CD4-positive, CD25-positive, alpha-beta regulatory T cell (primary cell): ENCODE results near the gene S100A11. TPM values are rescaled to one million over a fixed set of nuclear protein-coding genes. Genes with fewer than 3 reads are reported as not detected.

ENCODE experiments used
- ATAC-seq, 2 donors: fragments of 150-1000 bp; cut with Tn5 transposase; one replicate each; pipeline ENCODE4 v1.10.0; 2021; ENCODE audit warnings: low read depth in 2 of 2, moderate number of reproducible peaks in 2 of 2, moderate library complexity in 1 of 2
- DNase-seq, 3 donors: peaks; one replicate each; pipeline versions ENCODE4 v3.0.0 to v3.0.0-alpha.2; 2012 to 2022; ENCODE audit warnings: mixed read lengths in 1 of 3
- H3K27ac ChIP-seq: one replicate; pipeline ENCODE4 v1.7.0; 2013; ENCODE audit warnings: mild to moderate bottlenecking, low read length; ENCODE audit not compliant: insufficient read depth, poor library complexity, severe bottlenecking
- H3K27me3 ChIP-seq: one replicate; pipeline ENCODE4 v1.7.0; 2013; ENCODE audit warnings: low read length; ENCODE audit not compliant: control insufficient read depth, insufficient read depth
- H3K36me3 ChIP-seq: one replicate; pipeline ENCODE4 v1.7.0; 2013; ENCODE audit warnings: mild to moderate bottlenecking, low read length, moderate library complexity; ENCODE audit not compliant: control insufficient read depth, insufficient read depth
- H3K4me1 ChIP-seq: 2 replicates; pipeline ENCODE4 v1.7.0; 2013; ENCODE audit warnings: mild to moderate bottlenecking, low read length; ENCODE audit not compliant: insufficient read depth, control insufficient read depth, poor library complexity, severe bottlenecking
- H3K4me3 ChIP-seq: one replicate; pipeline ENCODE4 v1.7.0; 2013; ENCODE audit warnings: low read depth, mild to moderate bottlenecking, low read length, moderate library complexity
- H3K9me3 ChIP-seq, 2 experiments: 1 replicate in 1 of 2; 2 replicates in 1 of 2; pipeline ENCODE4 v1.7.0; 2013; ENCODE audit warnings: low read length in 2 of 2, mild to moderate bottlenecking in 1 of 2, moderate library complexity in 1 of 2; ENCODE audit not compliant: control insufficient read depth in 2 of 2
- H3K27ac Mint-ChIP-seq, 3 donors: one replicate each; pipeline ENCODE4 v1.8.0; 2020 to 2022; ENCODE audit warnings: mild to moderate bottlenecking in 3 of 3, mixed read lengths in 3 of 3, moderate library complexity in 2 of 3
- H3K27me3 Mint-ChIP-seq: one replicate; pipeline ENCODE4 v1.8.0; 2022; ENCODE audit warnings: mild to moderate bottlenecking, mixed read lengths
- H3K36me3 Mint-ChIP-seq: one replicate; pipeline ENCODE4 v1.8.0; 2020; ENCODE audit warnings: mixed read lengths
- H3K4me1 Mint-ChIP-seq, 4 donors: one replicate each; pipeline ENCODE4 v1.8.0; 2020 to 2022; ENCODE audit warnings: mixed read lengths in 4 of 4, mild to moderate bottlenecking in 1 of 4
- H3K4me3 Mint-ChIP-seq, 4 donors: one replicate each; pipeline ENCODE4 v1.8.0; 2020 to 2022; ENCODE audit warnings: mild to moderate bottlenecking in 4 of 4, mixed read lengths in 4 of 4, moderate library complexity in 3 of 4
- H3K9me3 Mint-ChIP-seq, 7 donors: one replicate each; pipeline ENCODE4 v1.8.0; 2020 to 2022; ENCODE audit warnings: mixed read lengths in 7 of 7, mild to moderate bottlenecking in 3 of 7, moderate library complexity in 2 of 7
- polyA plus RNA-seq, 4 donors: library from polyadenylated mRNA; unstranded; fragments of 300-500 nt; fragmentation: Illumina TruSeq; gene quantifications; one replicate each; pipeline ENCODE4 v1.2.3, GENCODE V29; 2021
- total RNA-seq: library from RNA; stranded (reverse); gene quantifications from one replicate; pipeline ENCODE4 v1.2.3, GENCODE V29; 2022

The S100A11 gene
- total and polyA plus RNA-seq, 5 donors from 2014 or later: 80.2 to 676 (median 482) TPM

- H3K27me3 ChIP-seq: peaks cover 40% of the 10 kb centered on the region
- no peaks in the 10 kb centered on the region for H3K9me3 ChIP-seq
- no peak for DNase-seq
- Mint-ChIP-seq H3K4me1 (no peaks in the 10 kb centered on the region), H3K36me3 (peaks cover 4% of the 10 kb centered on the region), H3K27ac (no peak overlapping the region), H3K4me3 (no peak overlapping the region), H3K9me3 (peaks cover 0 to 2% (median 0%) of the 10 kb centered on the region in 7 donors), H3K27me3 (peaks cover 41% of the 10 kb centered on the region)
- no peak overlapping the region for H3K4me3 ChIP-seq
- no peaks in the 10 kb centered on the region for H3K36me3 ChIP-seq
- H3K27ac ChIP-seq: no peak overlapping the region
- ATAC-seq: no peak
- H3K4me1 ChIP-seq: no peaks in the 10 kb centered on the region
Measured at GRCh38 chr1:152067929-152068328, 31.1 kb upstream of the S100A11 start.

GRCh38 chr1:152067150-152067549, 30.3 kb upstream of the S100A11 start:
- no peaks in the 10 kb centered on the region for H3K4me1 Mint-ChIP-seq
- peaks cover 0 to 2% (median 0%) of the 10 kb centered on the region in 7 donors for H3K9me3 Mint-ChIP-seq
- H3K9me3 ChIP-seq: no peaks in the 10 kb centered on the region
- no peak overlapping the region for H3K27ac ChIP-seq
- H3K4me3 Mint-ChIP-seq: no peak overlapping the region
- no peak for DNase-seq
- no peak overlapping the region for H3K4me3 ChIP-seq
- no peak for ATAC-seq
- H3K27ac Mint-ChIP-seq: no peak overlapping the region
- no peaks in the 10 kb centered on the region for H3K4me1 ChIP-seq
- H3K36me3 Mint-ChIP-seq: peaks cover 4% of the 10 kb centered on the region
- peaks cover 40% of the 10 kb centered on the region for H3K27me3 Mint-ChIP-seq
- no peaks in the 10 kb centered on the region for H3K36me3 ChIP-seq
- H3K27me3 ChIP-seq: peaks cover 40% of the 10 kb centered on the region

GRCh38 chr1:152061952-152062351, 25.1 kb upstream of the S100A11 start:
- no peaks in the 10 kb centered on the region for H3K4me1 ChIP-seq
- Mint-ChIP-seq H3K9me3 (peaks cover 0 to 1% (median 0%) of the 10 kb centered on the region in 7 donors), H3K4me3 (no peak overlapping the region), H3K36me3 (no peaks in the 10 kb centered on the region), H3K27ac (no peak overlapping the region), H3K27me3 (peaks cover 13% of the 10 kb centered on the region), H3K4me1 (no peaks in the 10 kb centered on the region)
- H3K27ac ChIP-seq: no peak overlapping the region
- no peaks in the 10 kb centered on the region for H3K9me3 ChIP-seq
- DNase-seq: no peak
- H3K36me3 ChIP-seq: no peaks in the 10 kb centered on the region
- H3K4me3 ChIP-seq: no peak overlapping the region
- H3K27me3 ChIP-seq: peaks cover 40% of the 10 kb centered on the region
- ATAC-seq: no peak

GRCh38 chr1:152053375-152053774, 16.6 kb upstream of the S100A11 start:
- Histone ChIP-seq H3K36me3 (no peaks in the 10 kb centered on the region), H3K9me3 (no peaks in the 10 kb centered on the region), H3K4me3 (no peak overlapping the region), H3K27me3 (peaks cover 18% of the 10 kb centered on the region), H3K4me1 (peaks cover 3% of the 10 kb centered on the region), H3K27ac (no peak overlapping the region)
- Mint-ChIP-seq H3K9me3 (peaks cover 0 to 1% (median 0%) of the 10 kb centered on the region in 7 donors), H3K4me3 (no peak overlapping the region), H3K27ac (peak overlapping the region in 1 of 3 donors; percentile 42), H3K27me3 (peaks cover 36% of the 10 kb centered on the region), H3K4me1 (peaks cover under 1 to 23% (median 7%) of the 10 kb centered on the region in 4 donors), H3K36me3 (no peaks in the 10 kb centered on the region)
- ATAC-seq: no peak
- no peak for DNase-seq

- Mint-ChIP-seq H3K4me3 (no peak overlapping the region), H3K27ac (peak overlapping the region in 1 of 3 donors; percentile 50), H3K9me3 (peaks cover 0 to 1% (median 0%) of the 10 kb centered on the region in 7 donors), H3K27me3 (peaks cover 36% of the 10 kb centered on the region), H3K36me3 (no peaks in the 10 kb centered on the region), H3K4me1 (peaks cover 8 to 31% (median 14%) of the 10 kb centered on the region in 4 donors)
- H3K4me1 ChIP-seq: peaks cover 11% of the 10 kb centered on the region
- ATAC-seq (peak in 1 of 2 donors; percentile 10), DNase-seq (peak; percentile 72 to 82 (median 77))
- H3K4me3 ChIP-seq: no peak overlapping the region
- peaks cover 16% of the 10 kb centered on the region for H3K27me3 ChIP-seq
- no peaks in the 10 kb centered on the region for H3K9me3 ChIP-seq
- no peaks in the 10 kb centered on the region for H3K36me3 ChIP-seq
- H3K27ac ChIP-seq: no peak overlapping the region
Measured at GRCh38 chr1:152052606-152053005, 15.8 kb upstream of the S100A11 start.

DNA sequence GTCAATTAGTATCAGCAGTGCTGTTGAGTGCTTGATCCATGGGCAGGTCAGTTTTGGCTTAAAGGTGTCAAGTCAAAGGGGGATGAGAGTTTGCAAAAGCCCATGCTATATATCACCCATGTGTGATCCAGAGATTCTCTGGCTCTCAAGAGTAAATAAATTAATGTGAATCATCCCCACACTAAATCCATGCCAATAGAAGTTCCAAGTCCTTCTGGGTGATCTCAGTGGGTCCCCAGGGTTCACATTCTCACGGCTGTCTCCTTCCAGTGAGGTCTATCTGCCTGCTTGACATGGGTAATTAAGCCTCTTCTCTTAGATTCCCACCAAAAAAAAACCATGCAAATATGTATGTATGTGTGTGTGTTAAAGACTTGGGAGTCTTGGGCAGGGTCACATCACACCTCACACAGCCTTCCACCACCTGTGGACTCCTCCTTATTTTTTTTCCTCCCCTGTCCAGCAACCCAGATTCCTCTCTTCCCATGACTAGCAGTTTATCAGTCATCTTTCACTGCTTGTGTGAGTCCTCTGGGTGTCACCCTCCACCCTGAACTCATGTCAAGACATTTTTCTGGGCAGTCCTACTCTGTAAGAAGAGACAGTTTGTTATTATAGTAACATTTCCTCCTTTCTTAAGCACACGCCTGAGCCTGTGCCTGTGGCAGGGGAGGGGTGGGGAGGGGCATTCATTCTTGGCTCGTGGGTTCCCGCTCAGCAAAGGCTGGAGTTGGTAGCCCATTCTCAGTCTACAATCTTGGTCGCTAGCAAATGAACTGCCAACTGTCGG, 14.3 kb upstream of the S100A11 start:
- Histone ChIP-seq H3K4me3 (no peak overlapping the region), H3K36me3 (no peaks in the 10 kb centered on the region), H3K4me1 (peaks cover 20% of the 10 kb centered on the region), H3K27ac (no peak overlapping the region), H3K27me3 (peaks cover 14% of the 10 kb centered on the region), H3K9me3 (no peaks in the 10 kb centered on the region)
- Mint-ChIP-seq H3K9me3 (peaks cover 0 to 1% (median 0%) of the 10 kb centered on the region in 7 donors), H3K36me3 (no peaks in the 10 kb centered on the region), H3K27ac (peak overlapping the region; percentile 26 to 77 (median 71)), H3K4me1 (peaks cover 10 to 35% (median 20%) of the 10 kb centered on the region in 4 donors), H3K4me3 (no peak overlapping the region), H3K27me3 (peaks cover 32% of the 10 kb centered on the region)
- DNase-seq: peak in 1 of 3 donors; percentile 22
- ATAC-seq: no peak

DNA sequence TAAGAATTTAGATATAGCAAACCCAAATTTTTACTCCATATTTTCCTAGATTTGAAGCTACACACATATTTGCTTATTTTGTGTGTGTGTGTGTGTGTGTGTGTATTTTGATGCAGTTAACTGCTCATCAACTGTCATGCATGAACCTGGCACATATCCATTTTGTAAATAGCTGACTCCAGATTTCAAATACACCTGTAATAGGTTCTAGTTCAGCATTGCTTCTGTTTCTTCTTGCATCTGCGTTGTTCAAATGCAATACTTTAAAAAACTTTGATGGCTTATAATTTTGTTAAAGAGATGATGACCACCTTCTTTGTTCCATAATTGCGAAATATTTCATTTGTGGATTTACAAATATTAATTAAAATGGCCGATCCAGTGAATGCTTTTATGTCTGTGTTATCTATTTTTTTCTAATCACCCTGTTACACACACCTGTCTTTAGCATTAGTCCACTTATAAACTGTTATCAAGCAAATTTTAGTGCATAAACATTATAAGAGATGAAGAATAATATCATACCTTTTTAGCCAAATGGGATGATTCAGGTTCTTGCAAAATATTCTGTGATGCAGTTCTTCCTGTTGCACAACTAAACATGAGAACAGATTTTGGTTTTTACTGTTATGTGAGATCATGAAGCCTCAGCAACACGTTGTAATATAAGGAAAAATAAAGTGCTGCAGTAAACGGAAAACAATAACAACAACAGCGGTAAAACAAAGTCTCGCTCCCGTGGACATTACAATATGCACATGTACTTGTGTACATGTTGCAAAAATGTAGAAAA, 12.7 kb upstream of the S100A11 start:
- Mint-ChIP-seq H3K27me3 (peaks cover 16% of the 10 kb centered on the region), H3K27ac (peak overlapping the region in 1 of 3 donors; percentile 9), H3K4me3 (no peak overlapping the region), H3K36me3 (no peaks in the 10 kb centered on the region), H3K4me1 (peaks cover 10 to 35% (median 22%) of the 10 kb centered on the region in 4 donors), H3K9me3 (no peaks in the 10 kb centered on the region)
- no peak for ATAC-seq
- Histone ChIP-seq H3K27ac (no peak overlapping the region), H3K4me3 (no peak overlapping the region), H3K36me3 (no peaks in the 10 kb centered on the region), H3K9me3 (no peaks in the 10 kb centered on the region), H3K27me3 (peaks cover 11% of the 10 kb centered on the region), H3K4me1 (peaks cover 20% of the 10 kb centered on the region)
- DNase-seq: no peak
